Stimulated activated CD8-positive, alpha-beta memory T cell treated with anti-CD3 and anti-CD28 coated beads, Interleukin-12 subunit alpha, Interleukin-12 subunit beta, amount 100 ng/mL, for 1 hour (primary cell): ENCODE results near the gene CCL5.

Experiments
- DNase-seq: peaks from one replicate; pipeline ENCODE4 v3.0.0-alpha.2; 2020; ENCODE audit warnings: low read depth

CCL5 gene

GRCh38 chr17:35879773-35880654 is at the start of gene CCL5:
CCL5 (minus strand) TSS chr17:35880360.
- no peak for DNase-seq

DNA sequence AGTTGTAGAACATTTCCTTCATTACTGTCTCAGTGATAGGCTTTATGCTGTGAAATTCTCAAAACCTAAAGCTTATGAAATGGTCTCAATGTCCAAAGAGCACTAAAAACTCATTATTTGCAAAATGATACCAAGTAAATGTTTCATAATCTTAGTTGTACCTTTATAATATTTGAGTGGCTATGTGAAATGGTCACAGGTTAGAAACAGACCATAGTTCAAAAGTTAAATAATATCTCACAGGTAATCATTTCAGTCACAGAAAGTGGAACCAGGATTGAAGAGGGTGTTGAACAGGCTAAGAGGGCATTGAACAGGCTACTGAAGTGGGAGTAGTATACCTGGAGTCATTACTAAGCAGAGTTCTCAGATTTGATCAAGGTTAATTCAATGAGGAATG is 47.6 kb upstream of the CCL5 start:
- no peak for DNase-seq

DNA sequence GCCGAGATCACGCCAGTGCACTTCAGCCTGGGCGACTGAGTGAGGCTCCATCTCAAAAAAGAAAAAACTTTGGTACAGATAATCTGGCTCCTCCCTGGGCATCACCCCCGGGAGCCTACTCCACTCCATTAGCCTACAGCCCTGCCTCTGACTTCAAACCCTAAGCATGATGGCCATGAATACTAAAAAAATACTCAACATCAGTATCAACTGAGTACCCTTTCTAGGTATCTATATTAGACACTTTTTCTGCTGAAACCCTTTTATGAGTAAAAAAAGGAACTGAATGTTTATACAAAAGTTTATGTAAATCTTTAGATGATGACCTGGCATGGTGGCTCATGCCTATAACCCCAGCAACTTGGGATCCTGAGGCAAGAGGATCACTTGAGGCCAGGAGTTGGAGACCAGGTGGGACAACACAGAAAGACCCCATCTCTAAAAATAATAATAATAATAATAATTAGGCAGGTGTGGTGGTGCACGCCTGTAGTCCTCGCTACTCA is 43.5 kb upstream of the CCL5 start:
- no peak for DNase-seq

GRCh38 chr17:35920229-35920628 is 40.1 kb upstream of the CCL5 start:
- DNase-seq: no peak

GRCh38 chr17:35918665-35919064 is 38.5 kb upstream of the CCL5 start:
- no peak for DNase-seq

DNA sequence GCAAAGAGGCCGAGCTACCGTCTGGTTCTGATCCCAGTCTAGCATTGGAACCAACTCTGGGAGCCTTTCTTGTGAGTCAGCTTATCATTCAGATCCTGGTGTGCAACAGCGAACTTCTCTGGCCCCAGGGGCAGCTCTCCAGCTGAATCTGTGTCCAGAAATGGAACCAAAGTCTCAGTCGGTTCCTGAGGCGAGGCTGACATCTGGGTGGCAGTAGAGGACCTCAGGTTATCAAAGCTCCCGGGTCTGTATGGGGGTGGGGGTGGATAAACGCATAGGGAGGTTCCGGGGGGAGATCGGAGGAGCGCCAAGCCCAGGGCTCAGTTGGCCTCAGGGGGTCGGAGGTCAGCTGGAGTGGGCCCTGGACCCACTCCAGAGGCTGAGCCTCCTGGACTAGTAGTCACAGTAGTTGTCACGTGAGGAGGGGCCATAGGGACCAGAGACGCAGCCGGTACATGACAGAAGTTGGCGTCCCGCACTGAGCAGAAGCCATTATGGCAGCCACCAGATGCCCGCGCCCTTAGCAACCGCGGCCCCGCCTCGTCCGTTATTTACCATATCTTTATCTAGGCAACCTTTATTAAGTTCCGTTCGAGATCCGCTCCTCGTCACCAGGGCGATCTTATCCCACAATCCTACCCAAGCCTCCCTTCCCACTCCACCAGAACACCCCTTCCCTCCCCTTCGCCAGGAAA is 37.5 kb upstream of the CCL5 start:
- DNase-seq: no peak

GRCh38 chr17:35915153-35915964 is 35.2 kb upstream of the CCL5 start:
- no peak for DNase-seq

DNA sequence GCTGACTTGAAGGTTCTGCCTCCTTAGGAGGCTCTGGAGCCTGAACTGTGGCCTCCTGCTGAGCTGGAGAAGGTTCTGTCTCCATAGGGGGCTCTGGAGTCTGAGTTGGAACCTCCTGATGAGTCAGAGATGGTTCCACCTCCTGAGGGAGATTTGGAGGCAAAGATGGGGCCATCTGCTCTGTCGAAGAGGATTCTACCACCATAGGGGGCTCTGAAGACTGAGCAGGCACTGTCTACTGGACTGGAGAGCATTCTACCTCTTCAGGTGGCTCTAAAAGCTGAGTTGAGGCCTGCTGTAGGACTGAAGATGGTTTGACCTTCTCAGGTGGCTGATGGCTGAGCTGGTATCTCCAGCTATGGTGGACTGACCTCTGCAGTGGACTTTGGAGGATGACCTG is 34.2 kb upstream of the CCL5 start:
- no peak for DNase-seq

GRCh38 chr17:35913609-35914008 is 33.4 kb upstream of the CCL5 start:
- DNase-seq: no peak

DNA sequence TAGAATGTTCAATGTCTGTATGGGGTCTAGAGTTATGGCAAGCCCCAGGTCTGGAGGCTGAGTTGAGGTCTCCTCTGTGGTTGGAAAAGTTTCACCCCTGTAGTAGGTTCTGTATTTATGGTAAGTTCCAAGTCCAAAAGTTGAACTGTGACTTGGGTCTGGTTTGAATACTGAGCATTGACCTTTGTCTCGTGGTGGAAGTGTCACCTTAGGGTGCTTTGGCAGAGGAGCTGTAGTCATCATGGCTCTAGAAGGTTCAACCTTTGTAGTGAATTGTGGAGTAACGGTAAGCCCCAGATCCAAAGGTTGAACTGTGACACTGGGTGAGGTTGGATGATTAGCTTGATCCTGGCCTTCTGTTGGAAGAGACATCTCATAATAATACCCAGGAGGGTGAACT is 32.8 kb upstream of the CCL5 start:
- no peak for DNase-seq

DNA sequence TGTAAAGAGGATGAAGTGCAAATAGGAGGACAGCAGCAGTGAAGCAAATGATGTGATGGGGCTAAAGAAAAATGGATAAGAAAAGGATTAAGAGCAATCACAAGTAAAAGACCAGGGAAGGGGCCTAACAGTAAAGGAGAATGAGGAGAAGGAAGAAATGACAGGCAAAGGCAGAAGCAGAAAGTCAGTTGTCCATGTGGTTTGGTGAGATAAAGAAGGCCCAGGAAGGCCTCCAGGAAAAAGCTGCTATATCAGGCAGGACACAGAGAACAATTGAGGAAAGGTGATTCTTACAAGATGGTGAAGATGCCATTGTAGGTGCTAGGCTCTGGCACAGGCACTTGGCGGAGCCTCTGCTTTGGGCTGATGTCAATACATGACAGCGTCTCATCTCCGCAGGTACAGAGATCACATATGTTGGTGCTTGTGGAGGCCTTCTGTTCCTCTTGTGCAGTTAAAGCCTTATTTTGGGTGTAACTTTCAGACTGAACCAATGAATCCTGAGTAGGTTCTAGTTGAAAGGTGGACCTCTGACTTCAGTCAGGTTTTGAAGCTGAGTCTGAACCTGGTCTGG is 32.3 kb upstream of the CCL5 start:
- DNase-seq: no peak

DNA sequence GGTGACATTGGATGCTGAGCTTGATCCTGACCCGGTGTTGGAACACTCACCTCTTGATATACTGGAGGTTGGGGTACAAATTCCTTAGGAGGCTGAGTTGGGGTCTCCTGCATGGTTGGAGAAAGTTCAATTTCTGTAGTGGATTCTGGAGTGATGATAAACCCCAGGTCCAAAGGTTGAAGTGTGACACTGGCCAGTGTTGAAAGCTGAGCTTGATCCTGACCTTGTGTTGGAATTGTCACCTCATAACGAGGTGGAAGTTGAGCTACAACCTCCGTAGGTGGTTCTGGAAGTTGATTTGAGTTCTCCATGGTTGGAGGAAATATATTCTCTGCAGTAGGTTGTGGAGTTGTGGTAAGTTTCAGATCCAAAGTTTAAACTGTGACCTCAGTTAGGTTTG is 29.2 kb upstream of the CCL5 start:
- DNase-seq: no peak

DNA sequence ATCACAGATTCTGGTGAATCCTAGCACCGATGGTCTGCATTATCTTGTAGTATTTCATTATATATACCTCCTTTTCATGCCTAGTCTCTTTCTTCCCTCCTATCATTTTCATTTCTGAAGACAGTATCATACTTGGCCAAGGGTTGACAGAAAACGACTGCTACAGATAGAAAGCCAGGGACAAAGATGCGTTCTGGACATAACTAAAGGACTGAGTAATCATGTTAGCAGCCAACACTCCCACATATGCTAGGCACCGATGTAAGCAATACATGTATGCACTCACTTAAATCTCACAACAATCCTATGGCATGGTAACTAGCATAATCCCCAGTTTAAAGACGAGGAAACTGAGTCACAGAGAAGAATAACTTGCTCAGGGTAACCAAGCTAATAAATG is 27.5 kb upstream of the CCL5 start:
- DNase-seq: no peak

DNA sequence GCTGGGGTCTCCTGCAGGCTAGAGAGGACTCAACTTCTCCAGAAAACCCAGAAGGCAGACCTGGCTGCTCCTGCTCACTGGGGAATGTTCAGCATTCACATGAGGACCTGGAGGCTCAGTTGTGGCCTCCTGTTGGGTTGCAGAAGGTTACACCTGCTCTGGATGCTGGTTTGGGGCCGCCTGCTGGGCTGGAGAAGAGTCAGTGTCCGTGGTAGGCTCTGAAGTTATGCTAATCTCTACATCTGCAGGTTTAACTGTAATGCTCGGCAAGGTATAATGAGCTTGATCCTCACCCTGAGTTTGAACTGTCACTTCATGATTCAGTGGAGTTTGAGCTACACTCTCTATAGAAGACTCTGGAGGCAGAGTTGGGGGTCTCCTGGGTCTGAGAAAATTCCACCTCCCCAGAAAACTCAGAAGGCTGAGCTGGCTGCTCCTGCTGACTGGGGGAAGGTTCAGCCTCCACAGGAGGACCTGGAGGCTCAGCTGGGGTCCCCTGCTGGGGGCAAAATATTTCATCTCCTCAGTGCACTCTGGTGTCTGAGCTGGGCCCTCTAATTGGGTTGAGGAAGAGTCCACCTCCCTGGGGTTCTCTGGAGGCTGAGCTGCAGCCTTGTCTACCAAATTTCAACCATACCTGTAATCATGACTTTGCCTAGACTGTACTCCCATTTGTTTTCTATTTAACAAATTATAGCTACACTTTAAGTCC is 26.9 kb upstream of the CCL5 start:
- no peak for DNase-seq

- no peak for DNase-seq
Observed at GRCh38 chr17:35906191-35906925, 26.2 kb upstream of the CCL5 start.

DNA sequence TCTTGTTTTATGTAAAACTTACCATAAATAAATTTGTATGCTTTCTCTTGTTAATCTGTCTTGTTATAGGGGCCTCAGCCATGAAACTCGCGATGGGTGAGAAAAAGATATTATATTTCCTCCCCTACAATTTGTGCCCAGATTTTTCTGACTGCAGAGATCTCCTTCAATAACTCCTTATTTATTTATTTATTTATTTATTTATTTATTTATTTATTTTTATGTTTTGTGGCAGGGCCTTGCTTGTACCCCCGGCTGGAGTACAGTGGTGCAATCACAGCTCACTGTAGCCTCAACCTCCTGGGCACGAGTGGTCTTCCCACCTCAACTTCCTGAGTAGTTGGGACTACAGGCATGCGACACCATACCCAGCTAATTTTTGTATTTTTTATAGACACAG is 23.3 kb upstream of the CCL5 start:
- no peak for DNase-seq

GRCh38 chr17:35901631-35902175 is 21.5 kb upstream of the CCL5 start:
- no peak for DNase-seq

DNA sequence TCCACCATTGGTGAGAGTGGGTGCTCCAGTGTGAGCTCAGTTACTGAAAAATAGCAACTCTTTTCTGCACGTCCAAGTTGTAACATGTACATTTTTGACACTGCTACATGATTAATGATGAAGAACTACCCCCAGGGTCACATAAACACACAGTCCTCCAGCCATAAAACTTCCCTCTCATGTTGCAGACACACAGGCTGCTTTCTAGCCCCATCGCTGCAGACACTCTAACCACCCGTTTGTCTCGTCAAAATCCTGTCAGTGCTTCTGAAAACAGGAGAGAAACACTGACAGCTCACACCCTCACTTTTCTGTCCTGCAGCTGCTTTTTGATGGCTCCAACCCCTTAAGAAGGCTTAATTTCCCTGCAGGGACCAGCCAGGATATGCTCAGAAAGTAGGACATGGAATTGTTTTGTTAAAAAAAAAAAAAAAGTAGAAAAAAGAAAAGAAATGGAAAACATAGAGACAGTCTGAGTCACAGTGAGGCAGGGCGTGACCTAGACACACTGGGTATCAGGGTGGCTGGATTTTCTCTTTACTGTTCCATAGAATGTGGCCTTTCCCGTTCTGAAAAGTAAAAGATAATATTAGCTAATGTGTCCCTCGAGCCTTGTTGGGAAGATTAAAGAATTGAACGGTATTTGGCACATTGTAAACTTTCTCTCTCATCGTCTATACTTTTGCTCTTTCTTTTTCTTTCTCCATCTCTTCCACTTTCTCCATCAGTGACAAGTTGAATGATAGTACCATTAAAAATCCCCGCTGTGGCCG is 20.7 kb upstream of the CCL5 start:
- no peak for DNase-seq

- no peak for DNase-seq
Observed at GRCh38 chr17:35900280-35900679, 20.1 kb upstream of the CCL5 start.
